ENCODE measurements around the gene RPS21. TPM values are rescaled to one million over a fixed set of nuclear protein-coding genes. Genes with fewer than 3 reads are reported as not detected.

Gene RPS21
- polyA plus RNA-seq, 1 experiment = 2,723 TPM

DNA sequence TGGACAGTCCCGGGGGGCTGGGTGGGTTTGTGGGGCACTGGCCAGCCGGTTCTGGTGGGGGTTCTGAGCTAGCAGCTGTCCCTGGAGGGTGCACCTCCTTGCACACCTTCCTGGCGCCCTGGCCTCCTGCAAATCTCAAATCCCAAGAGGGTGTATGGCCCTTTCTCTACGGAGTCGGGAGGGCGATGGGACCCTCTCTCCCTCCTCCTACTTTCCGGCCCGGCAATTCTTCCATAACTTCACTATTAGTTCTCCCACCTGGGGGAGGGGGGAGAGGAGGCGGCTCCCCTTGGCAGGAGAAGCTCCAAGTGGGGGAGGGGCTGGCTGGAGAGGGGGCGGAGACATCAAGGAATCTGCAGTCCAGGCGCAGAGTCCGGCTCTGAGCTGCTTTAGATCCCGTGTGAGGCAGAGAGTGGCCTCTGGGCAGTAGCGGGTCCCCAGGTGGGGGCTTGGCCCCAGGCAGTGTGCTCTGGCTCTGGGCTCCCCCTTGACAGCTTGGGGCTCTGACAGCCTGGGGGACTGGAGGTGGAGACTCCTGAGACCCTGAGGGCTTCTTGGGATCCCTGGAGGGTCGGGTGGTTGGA is 18.4 kb upstream of the RPS21 start:
- no peak for DNase-seq (ENCODE audit: low read depth, low spot score)
- Histone ChIP-seq H3K4me3 (ENCODE audit: low read depth, low read length) (peak overlapping the region; percentile 39), H3K27me3 (ENCODE audit: control insufficient read depth, insufficient read depth, low read length) (no peaks in the 10 kb centered on the region), H3K9me3 (ENCODE audit: control insufficient read depth, insufficient read depth, low read length) (peaks cover 8% of the 10 kb centered on the region), H3K27ac (ENCODE audit: low read depth, low read length) (no peak overlapping the region)
- POLR2A ChIA-PET = interaction anchor here (0.7 to 1.4 kb wide), 5 partner anchors 11 to 52 kb away, joined by 3 to 6 read pairs (median 4); partner anchors contain the start of gene RPS21
- CTCF ChIA-PET = interaction anchor here (0.6 to 2.4 kb wide), 6 partner anchors 14 to 68 kb away, joined by 3 to 16 read pairs (median 4); partner anchors contain the start of gene RPS21
- TF ChIP-seq, protein P1, sequence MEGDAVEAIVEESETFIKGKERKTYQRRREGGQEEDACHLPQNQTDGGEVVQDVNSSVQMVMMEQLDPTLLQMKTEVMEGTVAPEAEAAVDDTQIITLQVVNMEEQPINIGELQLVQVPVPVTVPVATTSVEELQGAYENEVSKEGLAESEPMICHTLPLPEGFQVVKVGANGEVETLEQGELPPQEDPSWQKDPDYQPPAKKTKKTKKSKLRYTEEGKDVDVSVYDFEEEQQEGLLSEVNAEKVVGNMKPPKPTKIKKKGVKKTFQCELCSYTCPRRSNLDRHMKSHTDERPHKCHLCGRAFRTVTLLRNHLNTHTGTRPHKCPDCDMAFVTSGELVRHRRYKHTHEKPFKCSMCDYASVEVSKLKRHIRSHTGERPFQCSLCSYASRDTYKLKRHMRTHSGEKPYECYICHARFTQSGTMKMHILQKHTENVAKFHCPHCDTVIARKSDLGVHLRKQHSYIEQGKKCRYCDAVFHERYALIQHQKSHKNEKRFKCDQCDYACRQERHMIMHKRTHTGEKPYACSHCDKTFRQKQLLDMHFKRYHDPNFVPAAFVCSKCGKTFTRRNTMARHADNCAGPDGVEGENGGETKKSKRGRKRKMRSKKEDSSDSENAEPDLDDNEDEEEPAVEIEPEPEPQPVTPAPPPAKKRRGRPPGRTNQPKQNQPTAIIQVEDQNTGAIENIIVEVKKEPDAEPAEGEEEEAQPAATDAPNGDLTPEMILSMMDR (IDR thresholded peaks at IDR 0.05; ENCODE audit: low read depth, low read length) = no peak

DNA sequence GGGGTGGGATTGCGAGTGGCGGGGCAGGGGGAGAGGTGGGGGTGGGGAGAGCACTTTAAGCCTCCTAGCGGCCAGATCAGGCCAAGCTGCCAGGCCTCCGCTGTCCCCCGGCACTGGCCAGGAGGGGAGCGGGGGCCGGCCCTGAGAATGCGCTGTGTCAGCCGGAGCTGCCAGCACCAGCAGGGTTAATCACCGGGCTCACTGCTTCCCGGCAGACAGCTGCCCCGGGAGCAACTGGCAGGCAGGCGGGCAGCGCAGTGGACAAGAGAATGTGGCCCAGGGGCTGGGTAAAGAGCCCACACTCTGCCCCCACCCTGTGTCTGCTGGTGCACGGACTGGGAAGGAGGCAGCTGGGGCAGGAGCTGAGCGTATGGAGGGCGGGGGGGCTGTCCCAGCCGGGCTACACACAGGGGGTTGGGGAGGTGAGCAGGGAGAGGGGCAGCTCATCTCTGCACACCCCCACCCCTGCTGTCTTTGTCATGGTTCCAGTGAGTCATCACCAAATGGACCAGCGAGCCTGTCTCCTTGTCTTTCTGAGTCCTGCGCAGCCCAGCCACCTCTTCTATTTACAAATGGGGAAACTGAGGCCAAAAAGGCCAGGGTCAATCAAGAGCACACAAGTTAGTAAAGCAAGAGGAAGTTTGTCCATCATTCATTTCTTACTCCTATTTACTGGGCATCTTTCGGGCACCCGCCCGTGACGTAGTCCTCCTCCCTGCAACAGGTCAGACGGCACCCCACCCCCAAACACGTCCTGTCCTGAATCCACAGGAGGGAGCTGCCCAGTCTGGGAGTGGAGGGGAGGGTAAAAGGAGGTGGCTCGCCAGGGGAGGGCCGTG is 17.7 kb upstream of the RPS21 start:
- ChIA-PET POLR2A (interaction anchor here (0.7 to 1.4 kb wide), 4 partner anchors 11 to 52 kb away, joined by 4 to 6 read pairs (median 4); partner anchors contain the start of gene RPS21), CTCF (interaction anchor here (0.8 to 2.4 kb wide), 5 partner anchors 14 to 68 kb away, joined by 3 to 16 read pairs (median 6); no protein-coding TSS in a partner anchor)
- DNase-seq (ENCODE audit: low read depth, low spot score) = no peak
- no peaks in the 10 kb centered on the region for H3K27me3 ChIP-seq (ENCODE audit: control insufficient read depth, insufficient read depth, low read length)
- H3K4me3 ChIP-seq (ENCODE audit: low read depth, low read length) = peak overlapping the region; percentile 39
- TF ChIP-seq, protein P1 (IDR thresholded peaks at IDR 0.05; ENCODE audit: low read depth, low read length) = peak; percentile 37
- peaks cover 15% of the 10 kb centered on the region for H3K9me3 ChIP-seq (ENCODE audit: control insufficient read depth, insufficient read depth, low read length)
- peak overlapping the region; percentile 21 for H3K27ac ChIP-seq (ENCODE audit: low read depth, low read length)

DNA sequence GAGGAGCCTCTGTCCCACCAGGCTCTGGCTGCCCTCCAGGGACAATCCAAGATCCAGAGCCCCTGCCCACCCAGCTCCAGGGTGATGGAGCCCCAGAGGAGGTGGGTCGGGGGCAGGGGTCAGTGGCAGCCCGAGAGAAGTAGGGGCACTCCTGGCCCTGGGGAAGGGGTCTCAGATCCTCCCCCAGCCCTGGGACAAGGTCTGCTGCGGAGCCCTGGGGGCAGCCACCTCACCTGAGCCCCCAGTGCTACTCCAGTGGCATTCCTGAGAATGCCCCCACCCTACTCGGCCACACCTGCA is 17.1 kb upstream of the RPS21 start:
- no peak overlapping the region for H3K4me3 ChIP-seq (ENCODE audit: low read depth, low read length)
- ChIA-PET POLR2A (no interaction called here), CTCF (interaction anchor here (1.6 to 2.4 kb wide), 2 partner anchors 13 to 69 kb away, joined by 6 to 16 read pairs; no protein-coding TSS in a partner anchor)
- TF ChIP-seq, protein P1 (IDR thresholded peaks at IDR 0.05; ENCODE audit: low read depth, low read length) = no peak
- no peak overlapping the region for H3K27ac ChIP-seq (ENCODE audit: low read depth, low read length)
- H3K27me3 ChIP-seq (ENCODE audit: control insufficient read depth, insufficient read depth, low read length) = no peaks in the 10 kb centered on the region
- peaks cover 16% of the 10 kb centered on the region for H3K9me3 ChIP-seq (ENCODE audit: control insufficient read depth, insufficient read depth, low read length)
- no peak for DNase-seq (ENCODE audit: low read depth, low spot score)

DNA sequence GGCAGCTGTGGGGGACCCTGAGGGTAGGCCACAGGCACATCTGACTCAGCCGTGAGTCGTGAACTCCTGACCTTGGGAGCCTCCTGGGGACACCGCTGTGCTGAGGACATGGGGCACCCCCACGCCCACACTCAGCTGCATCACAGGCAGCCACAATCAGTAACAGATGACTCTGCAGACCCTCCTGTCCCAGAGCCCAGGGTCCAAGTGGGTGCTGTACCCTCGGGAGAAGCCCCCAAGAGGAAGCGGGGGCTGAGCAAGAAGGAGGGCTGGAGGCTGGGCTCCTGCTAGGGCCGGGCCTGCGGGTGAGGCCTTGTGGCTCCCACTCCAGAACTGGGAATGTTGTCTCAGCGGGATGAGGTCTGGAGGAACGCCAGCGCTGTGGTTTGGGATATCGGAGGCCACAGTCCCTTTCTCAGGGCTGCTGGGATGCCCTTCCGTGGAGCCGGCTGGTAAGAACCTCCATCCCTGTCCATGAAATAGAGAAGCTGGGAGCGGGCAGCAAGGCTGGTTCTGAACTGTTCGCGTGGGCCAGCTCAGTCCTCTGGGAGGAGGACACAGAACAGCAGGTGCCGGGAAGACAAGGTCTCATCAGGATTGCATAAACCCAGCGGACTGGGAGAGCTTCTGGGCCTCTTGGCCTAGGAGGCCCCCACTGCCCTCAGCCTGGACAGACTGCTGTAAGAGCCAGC is 16.6 kb upstream of the RPS21 start:
- Histone ChIP-seq H3K4me3 (ENCODE audit: low read depth, low read length) (no peak overlapping the region), H3K27ac (ENCODE audit: low read depth, low read length) (no peak overlapping the region), H3K9me3 (ENCODE audit: control insufficient read depth, insufficient read depth, low read length) (peaks cover 16% of the 10 kb centered on the region), H3K27me3 (ENCODE audit: control insufficient read depth, insufficient read depth, low read length) (no peaks in the 10 kb centered on the region)
- DNase-seq (ENCODE audit: low read depth, low spot score) = no peak
- ChIA-PET CTCF (no interaction called here), POLR2A (no interaction called here)
- TF ChIP-seq, protein P1 (IDR thresholded peaks at IDR 0.05; ENCODE audit: low read depth, low read length) = no peak
